Neutrophil (primary cell): ENCODE data around the gene VTI1A.
"Not testable (repeated sequence)": the region's sequence is repeated elsewhere in the genome, so short reads cannot be mapped to it uniquely, and the experiment has no call there.

Source experiments
- H3K27ac ChIP-seq: fragments of 200-600 bp; sonication (generic); 2 replicates; pipeline ENCODE4 v1.5.1; 2016; ENCODE audit warnings: mild to moderate bottlenecking, moderate library complexity
- H3K27me3 ChIP-seq: fragments of 200-600 bp; sonication (generic); 2 replicates; pipeline ENCODE4 v1.6.0; 2016; ENCODE audit warnings: mild to moderate bottlenecking
- H3K36me3 ChIP-seq: fragments of 200-600 bp; sonication (generic); 2 replicates; pipeline ENCODE4 v1.5.1; 2017
- H3K4me1 ChIP-seq, 2 experiments: fragments of 200-600 bp in 1 of 2; sonication (generic) in 1 of 2; 1 replicate in 1 of 2; 2 replicates in 1 of 2; pipeline versions ENCODE4 v1.5.1 to v1.6.1; 2013 to 2016; ENCODE audit warnings: low read depth in 1 of 2, low read length in 1 of 2, mild to moderate bottlenecking in 1 of 2, moderate library complexity in 1 of 2; ENCODE audit not compliant: control insufficient read depth in 1 of 2, insufficient read depth in 1 of 2
- H3K4me3 ChIP-seq, 2 experiments: fragments of 200-600 bp in 1 of 2; sonication (generic) in 1 of 2; 1 replicate in 1 of 2; 2 replicates in 1 of 2; pipeline ENCODE4 v1.5.1; 2013 to 2016; ENCODE audit warnings: low read depth in 1 of 2, low read length in 1 of 2, mild to moderate bottlenecking in 1 of 2, moderate library complexity in 1 of 2
- H3K9me3 ChIP-seq: fragments of 200-600 bp; sonication (generic); 2 replicates; pipeline ENCODE4 v1.5.1; 2016
- TF ChIP-seq, protein P1 (sequence below): fragments of 200-600 bp; sonication (generic); IDR thresholded peaks from 2 replicates; pipeline ENCODE4 v1.5.1; 2016; ENCODE audit warnings: antibody characterized with exemption

The VTI1A gene

DNA sequence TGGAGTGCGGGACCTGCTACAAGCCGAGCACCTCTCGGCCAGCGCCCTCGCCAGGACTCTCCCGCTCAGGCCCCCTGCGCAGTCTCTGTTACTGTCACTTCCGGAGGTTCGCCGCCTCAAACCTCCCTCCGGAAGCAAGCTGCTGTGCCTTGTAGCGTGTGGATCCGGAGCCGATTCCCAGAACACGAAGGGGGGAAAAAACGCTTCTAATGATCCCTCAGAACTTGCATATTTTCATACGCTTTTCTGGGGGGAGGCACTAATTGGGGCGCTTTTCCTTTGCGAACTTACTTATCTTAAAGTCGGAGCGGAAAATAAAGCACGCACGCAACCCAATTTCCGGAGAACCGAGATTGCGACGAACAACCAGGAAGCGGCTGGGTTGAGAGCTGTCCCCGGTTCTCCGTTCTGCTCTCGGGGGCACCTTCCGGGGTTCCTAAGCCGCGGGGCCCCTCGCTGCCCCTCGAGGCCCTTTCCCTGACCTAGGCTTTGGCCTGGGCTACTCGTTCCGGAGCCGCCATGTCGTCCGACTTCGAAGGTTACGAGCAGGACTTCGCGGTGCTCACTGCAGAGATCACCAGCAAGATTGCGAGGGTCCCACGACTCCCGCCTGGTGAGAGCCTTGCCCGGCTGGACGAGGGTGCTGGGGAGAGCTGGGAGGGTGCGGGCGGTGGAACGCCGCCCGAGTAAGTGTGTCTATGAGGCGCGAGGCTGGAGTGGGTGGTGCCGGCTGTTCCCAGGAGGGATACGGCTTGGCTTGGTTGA, at the start of gene VTI1A, which contains the start of gene ZDHHC6:
TSS of gene VTI1A (plus strand) at position 361 of the 765 bp plus-strand sequence. CDS start at position 520, 159 bp downstream.
TSS of gene ZDHHC6 (minus strand) at position 60 of the 765 bp plus-strand sequence. CDS start 1,478 bp downstream, outside the sequence.
- H3K36me3 ChIP-seq, result peaks cover 31% of the 10 kb centered on the region
- TF ChIP-seq, protein P1, sequence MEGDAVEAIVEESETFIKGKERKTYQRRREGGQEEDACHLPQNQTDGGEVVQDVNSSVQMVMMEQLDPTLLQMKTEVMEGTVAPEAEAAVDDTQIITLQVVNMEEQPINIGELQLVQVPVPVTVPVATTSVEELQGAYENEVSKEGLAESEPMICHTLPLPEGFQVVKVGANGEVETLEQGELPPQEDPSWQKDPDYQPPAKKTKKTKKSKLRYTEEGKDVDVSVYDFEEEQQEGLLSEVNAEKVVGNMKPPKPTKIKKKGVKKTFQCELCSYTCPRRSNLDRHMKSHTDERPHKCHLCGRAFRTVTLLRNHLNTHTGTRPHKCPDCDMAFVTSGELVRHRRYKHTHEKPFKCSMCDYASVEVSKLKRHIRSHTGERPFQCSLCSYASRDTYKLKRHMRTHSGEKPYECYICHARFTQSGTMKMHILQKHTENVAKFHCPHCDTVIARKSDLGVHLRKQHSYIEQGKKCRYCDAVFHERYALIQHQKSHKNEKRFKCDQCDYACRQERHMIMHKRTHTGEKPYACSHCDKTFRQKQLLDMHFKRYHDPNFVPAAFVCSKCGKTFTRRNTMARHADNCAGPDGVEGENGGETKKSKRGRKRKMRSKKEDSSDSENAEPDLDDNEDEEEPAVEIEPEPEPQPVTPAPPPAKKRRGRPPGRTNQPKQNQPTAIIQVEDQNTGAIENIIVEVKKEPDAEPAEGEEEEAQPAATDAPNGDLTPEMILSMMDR, result no peak
- no peaks in the 10 kb centered on the region for H3K9me3 ChIP-seq
- H3K4me1 ChIP-seq, result peaks cover 25 to 27% of the 10 kb centered on the region in 2 experiments
- peak within 1 kb of the TSS; percentile 81 for H3K27ac ChIP-seq
- H3K27me3 ChIP-seq, result no peaks in the 10 kb centered on the region
- peak within 1 kb of the TSS; percentile 90 to 95 for H3K4me3 ChIP-seq

DNA sequence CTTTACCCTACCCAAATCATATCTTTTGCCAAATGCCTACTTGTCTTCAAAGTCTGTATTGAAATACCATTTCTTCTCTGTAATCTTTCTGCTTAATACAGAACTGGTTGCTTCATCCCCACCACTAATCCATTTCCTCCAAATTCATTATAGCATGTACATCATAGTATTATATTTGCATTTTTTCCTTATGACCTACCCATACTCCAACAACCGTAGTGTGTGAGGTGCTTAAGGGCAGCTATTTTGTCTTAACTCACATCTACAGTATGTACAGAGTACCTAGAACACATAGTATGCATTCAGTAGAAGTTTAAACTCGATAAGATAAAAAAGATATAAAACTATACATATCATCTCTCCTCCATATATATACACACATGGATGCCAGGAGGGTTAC, 49.4 kb upstream of the VTI1A start:
- Histone ChIP-seq H3K4me1 (no peaks in the 10 kb centered on the region), H3K27me3 (no peaks in the 10 kb centered on the region), H3K4me3 (no peak overlapping the region), H3K36me3 (peaks cover 48% of the 10 kb centered on the region), H3K9me3 (no peaks in the 10 kb centered on the region), H3K27ac (no peak overlapping the region)
- TF ChIP-seq, protein P1, result no peak

DNA sequence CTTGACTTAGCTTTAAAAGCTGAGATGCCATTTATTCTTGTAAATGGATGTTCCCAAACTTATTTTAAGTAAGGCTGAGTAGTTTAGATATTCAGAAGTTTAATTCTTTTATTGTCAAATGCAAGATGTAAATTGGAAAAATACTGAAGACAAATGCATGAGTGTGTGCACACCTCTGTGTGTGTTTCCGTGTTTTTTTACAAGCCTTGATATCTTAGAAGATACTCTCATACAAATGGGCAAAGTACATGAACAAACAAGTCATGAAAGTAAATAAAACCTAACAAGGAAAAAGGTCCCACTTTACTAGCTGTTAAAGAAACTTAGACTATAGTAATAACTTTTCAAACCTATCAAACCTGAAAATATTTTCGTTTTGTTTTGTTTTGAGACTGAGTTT, 44.1 kb upstream of the VTI1A start:
- H3K36me3 ChIP-seq, result peaks cover 72% of the 10 kb centered on the region
- H3K9me3 ChIP-seq, result no peaks in the 10 kb centered on the region
- H3K4me1 ChIP-seq, result no peaks in the 10 kb centered on the region
- no peak overlapping the region for H3K27ac ChIP-seq
- H3K4me3 ChIP-seq, result no peak overlapping the region
- TF ChIP-seq, protein P1, result no peak
- no peaks in the 10 kb centered on the region for H3K27me3 ChIP-seq

DNA sequence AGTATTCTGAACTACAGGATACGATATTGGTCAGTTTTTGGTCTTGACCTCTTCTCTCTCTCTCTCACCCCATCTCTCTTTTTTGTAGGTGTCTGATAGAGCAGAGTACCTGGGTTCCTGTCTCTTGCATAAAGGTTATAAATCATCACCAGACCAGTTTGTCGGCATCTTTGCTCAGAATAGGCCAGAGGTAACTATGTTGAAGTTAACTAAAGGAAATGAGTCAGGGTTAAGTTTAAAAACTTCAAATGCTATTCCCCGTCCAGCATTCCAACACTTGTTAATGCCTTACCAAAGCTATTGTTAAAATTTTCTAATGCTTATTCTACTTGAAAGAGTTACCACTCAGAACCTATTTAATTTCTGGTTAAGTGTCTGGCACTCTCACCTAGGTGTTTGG, 42.4 kb upstream of the VTI1A start:
- H3K4me1 ChIP-seq, result no peaks in the 10 kb centered on the region
- TF ChIP-seq, protein P1, result no peak
- no peaks in the 10 kb centered on the region for H3K9me3 ChIP-seq
- peaks cover 75% of the 10 kb centered on the region for H3K36me3 ChIP-seq
- H3K27me3 ChIP-seq, result no peaks in the 10 kb centered on the region
- H3K27ac ChIP-seq, result no peak overlapping the region
- no peak overlapping the region for H3K4me3 ChIP-seq

DNA sequence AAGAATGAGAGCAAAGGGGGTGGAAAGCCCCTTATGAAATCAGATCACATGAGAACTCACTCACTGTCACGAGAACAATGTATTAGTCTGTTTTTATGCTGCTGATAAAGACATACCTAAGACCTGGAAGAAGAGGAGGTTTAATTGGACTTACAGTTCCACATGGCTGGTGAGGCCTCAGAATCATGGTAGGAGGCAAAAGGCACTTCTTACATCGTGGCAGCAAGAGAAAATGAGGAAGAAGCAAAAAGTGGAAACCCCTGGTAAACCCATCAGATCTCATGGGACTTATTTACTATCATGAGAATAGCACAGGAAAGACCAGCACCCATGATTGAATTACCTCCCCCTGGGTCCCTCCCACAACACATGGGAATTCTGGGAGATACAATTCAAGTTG, 40.2 kb upstream of the VTI1A start:
- peaks cover 95% of the 10 kb centered on the region for H3K36me3 ChIP-seq
- H3K9me3 ChIP-seq, H3K4me1 ChIP-seq, H3K27ac ChIP-seq, H3K27me3 ChIP-seq, H3K4me3 ChIP-seq: not testable (repeated sequence)

DNA sequence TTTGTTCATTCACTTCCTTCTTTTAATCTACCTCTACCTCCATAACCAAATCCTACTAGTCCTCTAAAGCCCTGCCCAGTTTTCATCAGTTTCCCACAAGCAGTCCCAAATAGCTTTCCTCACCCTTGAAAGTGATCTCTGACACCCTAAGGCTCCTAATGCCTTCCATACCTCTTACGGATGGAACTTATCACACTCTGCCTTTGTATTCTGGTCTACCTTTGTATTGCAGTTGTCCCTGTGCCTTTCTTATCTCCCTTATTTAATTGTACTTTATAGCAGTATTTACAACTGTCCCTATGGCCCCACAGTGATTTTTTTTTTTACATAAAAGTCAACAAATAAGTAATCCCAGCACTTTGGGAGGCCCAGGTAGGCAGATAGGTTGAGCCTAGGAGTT, 39.3 kb upstream of the VTI1A start:
- TF ChIP-seq, protein P1, result no peak
- H3K4me1 ChIP-seq, result no peaks in the 10 kb centered on the region
- no peaks in the 10 kb centered on the region for H3K9me3 ChIP-seq
- no peaks in the 10 kb centered on the region for H3K27me3 ChIP-seq
- H3K27ac ChIP-seq, result no peak overlapping the region
- H3K36me3 ChIP-seq, result peaks cover 94% of the 10 kb centered on the region
- H3K4me3 ChIP-seq, result no peak overlapping the region
